Fibroblast of lung (primary cell): ENCODE results near the gene LEUTX.
"Not testable (repeated sequence)": the region's sequence is repeated elsewhere in the genome, so short reads cannot be mapped to it uniquely, and the experiment has no call there.

Experiments used
- CTCF ChIP-seq, 2 donors: IDR thresholded peaks in 1 of 2; conservative IDR thresholded peaks in 1 of 2; 1 replicate in 1 of 2; 2 replicates in 1 of 2; pipeline ENCODE4 v1.5.1; 2011 to 2012; ENCODE audit warnings: low read length in 2 of 2, control low read depth in 1 of 2, inconsistent platforms in 1 of 2, low read depth in 1 of 2, mild to moderate bottlenecking in 1 of 2
- EZH2 ChIP-seq: IDR thresholded peaks from 2 replicates; pipeline ENCODE4 v1.5.1; 2012; ENCODE audit warnings: low read length, control low read depth, mild to moderate bottlenecking; ENCODE audit errors: missing control alignments

DNA sequence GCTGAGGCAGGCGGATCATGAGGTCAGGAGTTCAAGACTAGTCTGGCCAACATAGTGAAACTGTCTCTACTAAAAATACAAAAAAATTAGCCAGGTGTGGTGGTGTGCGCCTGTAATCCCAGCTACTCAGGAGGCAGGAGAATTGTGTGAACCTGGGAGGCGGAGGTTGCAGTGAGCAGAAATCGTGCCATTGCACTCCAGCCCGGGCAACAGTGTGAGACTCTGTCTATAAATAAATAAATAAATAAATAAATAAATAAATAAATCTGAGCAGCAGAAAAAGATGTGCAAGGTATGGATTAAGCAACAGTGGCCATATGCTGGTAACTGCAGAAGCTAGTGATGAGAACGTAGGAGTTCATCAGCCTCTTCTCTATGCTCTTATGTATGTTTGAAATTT, 35.5 kb downstream of the LEUTX start:
- TF ChIP-seq CTCF (conservative IDR thresholded peaks at IDR 0.05 in 1 of 2, IDR thresholded peaks at IDR 0.05 in 1 of 2; ENCODE audit: low read depth in 1 of 2, low read length in 2 of 2); EZH2: not testable (repeated sequence)
